ENCODE measurements around the gene CHKA. TPM values are rescaled to one million over a fixed set of nuclear protein-coding genes. Genes with fewer than 3 reads are reported as not detected.

The CHKA gene
- polyA plus RNA-seq, 2 donors: 3.7 to 7.3 TPM

DNA sequence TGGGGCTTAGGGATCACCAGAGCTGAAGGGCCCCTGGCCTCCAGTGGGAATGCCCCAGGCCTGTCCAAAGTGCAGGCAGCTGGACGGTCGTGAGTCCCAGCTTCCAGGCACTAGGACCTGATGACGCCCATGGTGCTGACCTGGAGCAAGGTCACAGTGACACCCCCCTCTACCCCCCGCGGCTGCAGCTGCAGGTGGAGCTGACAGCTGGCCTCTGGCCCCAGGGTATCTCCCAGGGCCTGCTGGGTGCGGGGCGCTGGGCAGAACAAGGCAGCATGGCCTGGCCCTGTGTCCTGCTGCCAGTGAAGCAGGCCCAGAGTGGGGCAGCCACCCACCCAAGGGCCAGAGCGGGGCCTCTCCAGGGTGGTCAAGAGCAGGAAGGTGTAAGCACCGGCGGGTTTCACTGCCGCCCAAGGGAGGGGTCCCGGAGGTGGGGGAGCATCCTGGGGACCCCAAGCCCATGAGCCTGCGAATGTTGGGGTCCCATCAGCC, 82.9 kb downstream of the CHKA start:
- Histone ChIP-seq H3K9me3 (ENCODE audit: control insufficient read depth in 2 of 2, insufficient read depth in 1 of 2, low read depth in 1 of 2, low read length in 1 of 2) (no peaks in the 10 kb centered on the region), H3K4me1 (ENCODE audit: control insufficient read depth in 2 of 2, insufficient read depth in 2 of 2, low read length in 1 of 2) (peaks cover 12 to 23% of the 10 kb centered on the region in 2 donors), H3K36me3 (ENCODE audit: control insufficient read depth in 2 of 2, insufficient read depth in 2 of 2, low read length in 1 of 2) (peaks cover 0 to 25% of the 10 kb centered on the region in 2 donors), H3K4me3 (ENCODE audit: low read depth in 1 of 2, low read length in 2 of 2) (peak overlapping the region; percentile 71 to 72), H3K27me3 (ENCODE audit: control insufficient read depth in 1 of 2, insufficient read depth in 2 of 2, low read length in 2 of 2) (no peaks in the 10 kb centered on the region), H3K27ac (ENCODE audit: low read depth in 2 of 2, low read length in 1 of 2) (peak overlapping the region; percentile 83 to 84)
- 24 to 30% methylated on average over 13 of the region's 13 CpGs for WGBS, 2 donors

DNA sequence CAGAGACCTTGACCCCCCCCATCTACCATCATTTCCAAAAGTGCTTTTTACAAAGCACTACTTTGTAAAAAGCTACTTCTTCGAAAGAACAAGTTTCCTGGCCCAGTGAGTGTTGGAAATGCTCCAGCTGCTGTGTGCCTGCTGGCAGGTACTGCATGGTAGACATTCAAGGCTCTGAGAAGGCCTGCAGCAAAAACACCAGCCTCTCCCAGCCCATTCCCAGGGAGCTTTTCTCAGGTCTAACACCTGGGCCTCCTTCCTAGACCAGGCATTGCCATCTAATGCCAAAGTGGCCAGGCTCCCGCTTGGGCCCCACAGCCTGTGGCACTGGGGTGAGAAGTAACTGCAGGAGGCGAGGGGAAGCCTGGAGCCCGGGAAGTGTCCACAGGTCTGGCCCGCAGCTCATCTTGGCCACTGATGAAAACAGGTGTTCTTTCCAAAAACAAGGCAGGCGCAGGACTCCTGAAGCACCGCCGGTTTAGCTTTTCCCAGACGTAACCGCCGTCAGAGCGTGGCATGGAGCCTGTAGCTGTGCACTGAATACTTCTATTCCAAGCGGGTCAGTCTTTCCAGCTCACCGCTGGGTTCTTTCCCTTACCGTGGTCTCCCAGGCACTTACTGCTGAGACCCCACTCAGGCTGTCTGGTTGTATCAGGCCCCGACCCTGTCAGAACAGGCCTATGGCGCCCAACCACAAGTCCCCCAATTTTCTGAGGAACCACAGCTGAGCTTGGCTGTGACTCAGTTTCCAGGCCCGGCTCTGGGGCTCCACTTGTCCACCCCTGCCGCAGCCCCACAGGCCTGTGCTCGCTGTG, 83.6 kb downstream of the CHKA start:
- no peaks in the 10 kb centered on the region for H3K9me3 ChIP-seq (ENCODE audit: control insufficient read depth in 2 of 2, insufficient read depth in 1 of 2, low read depth in 1 of 2, low read length in 1 of 2)
- peaks cover 0 to 30% of the 10 kb centered on the region in 2 donors for H3K36me3 ChIP-seq (ENCODE audit: control insufficient read depth in 2 of 2, insufficient read depth in 2 of 2, low read length in 1 of 2)
- H3K4me1 ChIP-seq (ENCODE audit: control insufficient read depth in 2 of 2, insufficient read depth in 2 of 2, low read length in 1 of 2): peaks cover 12 to 27% of the 10 kb centered on the region in 2 donors
- H3K4me3 ChIP-seq (ENCODE audit: low read depth in 1 of 2, low read length in 2 of 2): no peak overlapping the region
- 72 to 79% methylated on average over 20 of the region's 20 CpGs for WGBS, 2 donors
- no peaks in the 10 kb centered on the region for H3K27me3 ChIP-seq (ENCODE audit: control insufficient read depth in 1 of 2, insufficient read depth in 2 of 2, low read length in 2 of 2)
- H3K27ac ChIP-seq (ENCODE audit: low read depth in 2 of 2, low read length in 1 of 2): peak overlapping the region; percentile 67 to 84

DNA sequence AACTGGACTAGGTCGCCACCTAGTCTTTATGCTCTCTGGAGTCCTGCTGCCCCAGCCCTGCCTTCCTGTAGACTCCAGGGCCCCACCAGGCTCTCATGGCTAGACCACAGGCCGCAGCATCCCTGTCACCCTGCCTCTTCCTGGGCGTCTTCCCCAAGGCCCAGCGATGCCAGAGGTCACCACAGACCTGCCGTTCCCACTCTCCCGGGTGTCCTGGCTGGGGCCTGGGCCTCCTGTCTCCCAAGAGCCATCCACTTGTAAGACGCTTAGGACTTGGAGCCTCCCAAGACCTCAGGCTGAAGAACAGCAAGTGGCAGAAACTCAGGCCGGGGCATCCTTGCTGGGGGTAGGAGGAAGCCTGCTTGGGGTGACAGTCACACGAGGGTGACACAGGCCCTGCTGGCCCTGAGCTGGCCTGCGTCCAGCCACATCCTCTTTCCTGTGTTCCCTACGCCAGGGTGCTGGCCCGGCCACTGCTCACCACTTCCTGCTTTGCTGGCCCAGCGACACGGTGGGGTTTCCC, 84.4 kb downstream of the CHKA start:
- H3K36me3 ChIP-seq (ENCODE audit: control insufficient read depth in 2 of 2, insufficient read depth in 2 of 2, low read length in 1 of 2): peaks cover 0 to 27% of the 10 kb centered on the region in 2 donors
- no peak overlapping the region for H3K4me3 ChIP-seq (ENCODE audit: low read depth in 1 of 2, low read length in 2 of 2)
- H3K27me3 ChIP-seq (ENCODE audit: control insufficient read depth in 1 of 2, insufficient read depth in 2 of 2, low read length in 2 of 2): no peaks in the 10 kb centered on the region
- WGBS, 2 donors: 66 to 67% methylated on average over 14 of the region's 14 CpGs
- H3K27ac ChIP-seq (ENCODE audit: low read depth in 2 of 2, low read length in 1 of 2): peak overlapping the region; percentile 67 to 78
- peaks cover 12 to 29% of the 10 kb centered on the region in 2 donors for H3K4me1 ChIP-seq (ENCODE audit: control insufficient read depth in 2 of 2, insufficient read depth in 2 of 2, low read length in 1 of 2)
- H3K9me3 ChIP-seq (ENCODE audit: control insufficient read depth in 2 of 2, insufficient read depth in 1 of 2, low read depth in 1 of 2, low read length in 1 of 2): no peaks in the 10 kb centered on the region

DNA sequence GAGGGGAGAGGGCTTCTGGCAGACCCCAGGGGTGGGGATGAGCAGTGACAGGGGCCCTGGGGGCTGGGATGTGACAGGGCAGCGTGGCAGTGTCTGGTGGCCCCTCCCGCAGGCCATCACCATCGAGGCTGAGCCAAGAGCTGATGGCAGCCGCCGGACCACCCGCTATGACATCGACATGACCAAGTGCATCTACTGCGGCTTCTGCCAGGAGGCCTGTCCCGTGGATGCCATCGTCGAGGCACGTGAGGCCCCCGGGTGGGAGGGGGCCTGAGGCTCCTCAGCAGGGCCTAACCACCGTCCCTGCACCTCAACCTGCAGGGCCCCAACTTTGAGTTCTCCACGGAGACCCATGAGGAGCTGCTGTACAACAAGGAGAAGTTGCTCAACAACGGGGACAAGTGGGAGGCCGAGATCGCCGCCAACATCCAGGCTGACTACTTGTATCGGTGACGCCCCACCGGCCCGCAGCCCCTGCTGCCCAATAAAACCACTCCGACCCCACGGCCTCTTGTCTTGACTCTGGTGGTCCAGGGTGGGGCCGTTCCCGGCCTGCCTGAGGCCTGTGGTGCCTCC, 85.0 kb downstream of the CHKA start:
- H3K9me3 ChIP-seq (ENCODE audit: control insufficient read depth in 2 of 2, insufficient read depth in 1 of 2, low read depth in 1 of 2, low read length in 1 of 2): no peaks in the 10 kb centered on the region
- H3K4me3 ChIP-seq (ENCODE audit: low read depth in 1 of 2, low read length in 2 of 2): no peak overlapping the region
- peaks cover 11 to 29% of the 10 kb centered on the region in 2 donors for H3K4me1 ChIP-seq (ENCODE audit: control insufficient read depth in 2 of 2, insufficient read depth in 2 of 2, low read length in 1 of 2)
- H3K36me3 ChIP-seq (ENCODE audit: control insufficient read depth in 2 of 2, insufficient read depth in 2 of 2, low read length in 1 of 2): peaks cover 0 to 24% of the 10 kb centered on the region in 2 donors
- H3K27ac ChIP-seq (ENCODE audit: low read depth in 2 of 2, low read length in 1 of 2): peak overlapping the region; percentile 67 to 78
- WGBS, 2 donors: 80 to 83% methylated on average over 26 to 27 of the region's 27 CpGs
- no peaks in the 10 kb centered on the region for H3K27me3 ChIP-seq (ENCODE audit: control insufficient read depth in 1 of 2, insufficient read depth in 2 of 2, low read length in 2 of 2)

DNA sequence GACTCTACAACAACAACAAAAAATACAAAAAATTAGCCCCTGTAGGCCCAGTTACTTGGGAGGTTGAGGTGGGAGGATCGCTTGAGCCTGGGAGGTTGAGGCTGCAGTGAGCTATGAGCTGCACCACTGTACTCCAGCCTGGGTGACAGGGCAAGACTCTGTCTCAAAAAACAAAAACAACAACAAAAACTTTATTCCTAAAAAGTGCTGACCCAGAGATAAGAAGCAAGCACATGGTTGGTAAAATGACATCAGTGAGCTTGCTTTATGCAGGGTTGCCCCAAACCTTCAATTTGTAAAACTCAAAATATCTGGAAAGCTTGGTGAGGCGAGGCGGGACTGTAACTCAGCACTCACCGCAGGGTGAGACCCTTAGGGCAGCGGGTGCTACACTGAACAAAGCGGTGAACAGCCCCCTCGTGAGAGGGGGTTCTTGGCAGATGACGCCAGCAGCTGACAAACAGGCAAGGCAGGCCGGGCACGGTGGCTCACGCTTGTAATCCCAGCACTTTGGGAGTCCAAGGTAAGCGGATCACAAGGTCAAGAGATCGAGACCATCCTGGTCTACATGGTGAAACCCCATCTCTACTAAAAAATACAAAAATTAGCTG, 85.8 kb downstream of the CHKA start:
- peaks cover 0 to 24% of the 10 kb centered on the region in 2 donors for H3K36me3 ChIP-seq (ENCODE audit: control insufficient read depth in 2 of 2, insufficient read depth in 2 of 2, low read length in 1 of 2)
- no peaks in the 10 kb centered on the region for H3K9me3 ChIP-seq (ENCODE audit: control insufficient read depth in 2 of 2, insufficient read depth in 1 of 2, low read depth in 1 of 2, low read length in 1 of 2)
- WGBS, 2 donors: 88 to 91% methylated on average over 13 of the region's 13 CpGs
- H3K27me3 ChIP-seq (ENCODE audit: control insufficient read depth in 1 of 2, insufficient read depth in 2 of 2, low read length in 2 of 2): no peaks in the 10 kb centered on the region
- H3K4me3 ChIP-seq (ENCODE audit: low read depth in 1 of 2, low read length in 2 of 2): no peak overlapping the region
- no peak overlapping the region for H3K27ac ChIP-seq (ENCODE audit: low read depth in 2 of 2, low read length in 1 of 2)
- H3K4me1 ChIP-seq (ENCODE audit: control insufficient read depth in 2 of 2, insufficient read depth in 2 of 2, low read length in 1 of 2): peaks cover 6 to 29% of the 10 kb centered on the region in 2 donors

DNA sequence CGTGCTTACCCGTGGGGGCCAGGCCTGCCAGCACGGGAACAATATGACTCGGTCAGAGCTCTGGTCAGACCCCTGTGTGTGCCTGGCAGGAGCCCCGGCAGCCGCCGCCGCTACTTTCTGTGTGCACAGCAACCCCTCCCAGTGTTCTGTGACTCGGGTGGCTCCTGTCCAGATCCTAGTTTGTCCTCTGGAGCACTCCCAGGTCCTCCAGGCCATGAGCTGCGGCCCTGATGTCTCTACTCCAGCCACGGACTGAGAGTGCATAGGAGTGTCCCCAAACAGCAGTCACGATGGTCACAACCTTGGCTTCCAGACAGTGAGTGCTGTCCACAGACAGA, 87.5 kb downstream of the CHKA start:
- no peaks in the 10 kb centered on the region for H3K27me3 ChIP-seq (ENCODE audit: control insufficient read depth in 1 of 2, insufficient read depth in 2 of 2, low read length in 2 of 2)
- peaks cover 7 to 26% of the 10 kb centered on the region in 2 donors for H3K4me1 ChIP-seq (ENCODE audit: control insufficient read depth in 2 of 2, insufficient read depth in 2 of 2, low read length in 1 of 2)
- WGBS, 2 donors: 82 to 83% methylated on average over 12 of the region's 12 CpGs
- peaks cover 0 to 24% of the 10 kb centered on the region in 2 donors for H3K36me3 ChIP-seq (ENCODE audit: control insufficient read depth in 2 of 2, insufficient read depth in 2 of 2, low read length in 1 of 2)
- H3K9me3 ChIP-seq (ENCODE audit: control insufficient read depth in 2 of 2, insufficient read depth in 1 of 2, low read depth in 1 of 2, low read length in 1 of 2): no peaks in the 10 kb centered on the region
- no peak overlapping the region for H3K4me3 ChIP-seq (ENCODE audit: low read depth in 1 of 2, low read length in 2 of 2)
- no peak overlapping the region for H3K27ac ChIP-seq (ENCODE audit: low read depth in 2 of 2, low read length in 1 of 2)

DNA sequence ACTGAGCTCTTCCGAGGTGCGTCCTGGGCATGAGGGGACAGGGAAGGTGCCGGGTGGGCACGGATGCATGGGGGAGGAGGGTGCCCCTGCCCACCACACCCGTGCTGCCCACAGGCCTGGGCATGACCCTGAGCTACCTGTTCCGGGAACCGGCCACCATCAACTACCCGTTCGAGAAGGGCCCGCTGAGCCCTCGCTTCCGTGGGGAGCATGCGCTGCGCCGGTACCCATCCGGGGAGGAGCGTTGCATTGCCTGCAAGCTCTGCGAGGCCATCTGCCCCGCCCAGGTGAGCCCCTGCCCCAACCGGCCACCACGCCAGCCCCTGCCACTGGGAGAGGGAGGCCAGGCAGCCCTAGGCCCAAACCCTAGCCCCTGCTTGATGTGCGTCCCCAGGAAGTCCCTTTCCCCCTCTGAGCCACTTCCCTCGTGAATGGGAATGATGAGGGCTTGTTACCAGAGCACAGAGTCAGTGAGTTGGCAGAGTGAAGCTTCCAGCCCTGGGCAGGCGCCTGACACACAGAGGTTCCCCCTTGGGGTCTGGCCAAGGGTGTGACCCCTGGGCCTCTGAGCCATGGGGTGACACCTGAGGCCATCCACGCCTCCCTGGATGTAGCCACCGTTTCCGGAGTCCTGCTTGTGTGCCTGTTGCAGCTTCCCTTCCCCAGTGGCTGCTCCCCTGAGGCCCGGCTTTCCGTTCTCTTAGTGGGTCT, 88.0 kb downstream of the CHKA start:
- WGBS, 2 donors: 89 to 91% methylated on average over 27 to 29 of the region's 29 CpGs
- Histone ChIP-seq H3K4me1 (ENCODE audit: control insufficient read depth in 2 of 2, insufficient read depth in 2 of 2, low read length in 1 of 2) (peaks cover 7 to 21% of the 10 kb centered on the region in 2 donors), H3K36me3 (ENCODE audit: control insufficient read depth in 2 of 2, insufficient read depth in 2 of 2, low read length in 1 of 2) (peaks cover 0 to 24% of the 10 kb centered on the region in 2 donors), H3K9me3 (ENCODE audit: control insufficient read depth in 2 of 2, insufficient read depth in 1 of 2, low read depth in 1 of 2, low read length in 1 of 2) (no peaks in the 10 kb centered on the region), H3K27ac (ENCODE audit: low read depth in 2 of 2, low read length in 1 of 2) (no peak overlapping the region), H3K27me3 (ENCODE audit: control insufficient read depth in 1 of 2, insufficient read depth in 2 of 2, low read length in 2 of 2) (no peaks in the 10 kb centered on the region), H3K4me3 (ENCODE audit: low read depth in 1 of 2, low read length in 2 of 2) (no peak overlapping the region)

DNA sequence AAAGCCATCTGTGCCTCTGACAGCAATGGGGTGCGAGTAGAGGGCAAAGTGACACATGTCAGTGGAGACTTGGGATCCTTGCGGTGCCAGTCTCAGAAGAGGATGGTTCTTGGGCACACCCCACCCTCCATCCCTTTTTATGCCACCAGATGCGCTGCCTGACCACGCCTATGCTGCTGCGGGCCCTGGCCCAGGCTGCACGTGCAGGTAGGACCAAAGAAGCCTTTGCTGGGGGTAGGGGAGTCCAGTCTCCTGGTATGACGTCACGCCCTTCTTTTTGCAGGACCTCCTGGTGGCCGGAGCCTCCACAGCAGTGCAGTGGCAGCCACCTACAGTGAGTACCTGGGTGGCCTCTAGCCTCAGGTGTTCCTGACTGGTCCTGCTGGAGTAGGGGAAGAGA, 89.2 kb downstream of the CHKA start:
- Histone ChIP-seq H3K27me3 (ENCODE audit: control insufficient read depth in 1 of 2, insufficient read depth in 2 of 2, low read length in 2 of 2) (no peaks in the 10 kb centered on the region), H3K27ac (ENCODE audit: low read depth in 2 of 2, low read length in 1 of 2) (no peak overlapping the region), H3K4me3 (ENCODE audit: low read depth in 1 of 2, low read length in 2 of 2) (no peak overlapping the region), H3K4me1 (ENCODE audit: control insufficient read depth in 2 of 2, insufficient read depth in 2 of 2, low read length in 1 of 2) (peaks cover 7 to 19% of the 10 kb centered on the region in 2 donors), H3K9me3 (ENCODE audit: control insufficient read depth in 2 of 2, insufficient read depth in 1 of 2, low read depth in 1 of 2, low read length in 1 of 2) (no peaks in the 10 kb centered on the region), H3K36me3 (ENCODE audit: control insufficient read depth in 2 of 2, insufficient read depth in 2 of 2, low read length in 1 of 2) (peaks cover 0 to 28% of the 10 kb centered on the region in 2 donors)
- WGBS, 2 donors: 70 to 72% methylated on average over 9 of the region's 9 CpGs

DNA sequence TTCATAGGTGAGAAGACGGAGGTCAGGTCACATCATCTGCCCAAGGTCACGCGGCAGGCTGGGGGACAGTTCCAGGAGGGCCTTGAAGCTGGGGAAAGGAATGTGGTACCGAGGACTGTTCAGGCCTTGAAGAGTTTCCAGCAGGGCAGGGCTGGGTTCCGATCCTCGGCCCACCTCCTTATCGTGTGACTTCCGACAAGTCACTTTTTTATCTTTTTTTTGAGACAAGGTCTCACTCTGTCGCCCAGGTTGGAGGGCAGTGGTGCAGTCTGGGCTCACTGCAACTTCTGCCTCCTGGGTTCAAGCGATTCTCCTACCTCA, 90.1 kb downstream of the CHKA start:
- Histone ChIP-seq H3K4me1 (ENCODE audit: control insufficient read depth in 2 of 2, insufficient read depth in 2 of 2, low read length in 1 of 2) (peaks cover 7 to 13% of the 10 kb centered on the region in 2 donors), H3K36me3 (ENCODE audit: control insufficient read depth in 2 of 2, insufficient read depth in 2 of 2, low read length in 1 of 2) (peaks cover 0 to 21% of the 10 kb centered on the region in 2 donors), H3K27ac (ENCODE audit: low read depth in 2 of 2, low read length in 1 of 2) (peak overlapping the region; percentile 74 to 85), H3K27me3 (ENCODE audit: control insufficient read depth in 1 of 2, insufficient read depth in 2 of 2, low read length in 2 of 2) (no peaks in the 10 kb centered on the region), H3K9me3 (ENCODE audit: control insufficient read depth in 2 of 2, insufficient read depth in 1 of 2, low read depth in 1 of 2, low read length in 1 of 2) (no peaks in the 10 kb centered on the region), H3K4me3 (ENCODE audit: low read depth in 1 of 2, low read length in 2 of 2) (peak overlapping the region; percentile 74 to 89)
- 10 to 12% methylated on average over 10 of the region's 10 CpGs for WGBS, 2 donors
